Muscle layer of colon (tissue), 2 donors: ENCODE measurements around the gene PIANP.

Experiments used
- H3K27ac ChIP-seq: one replicate; pipeline ENCODE4 v1.7.0; 2013; ENCODE audit warnings: low read depth, mild to moderate bottlenecking, low read length, moderate library complexity
- H3K27me3 ChIP-seq, 2 donors: one replicate each; pipeline ENCODE4 v1.7.0; 2013; ENCODE audit warnings: low read length in 2 of 2, mild to moderate bottlenecking in 2 of 2; ENCODE audit not compliant: insufficient read depth in 2 of 2, control insufficient read depth in 1 of 2
- H3K36me3 ChIP-seq: one replicate; pipeline ENCODE4 v1.7.0; 2013; ENCODE audit warnings: mild to moderate bottlenecking, low read length; ENCODE audit not compliant: insufficient read depth
- H3K4me1 ChIP-seq: one replicate; pipeline ENCODE4 v1.7.0; 2013; ENCODE audit warnings: mild to moderate bottlenecking, low read length; ENCODE audit not compliant: insufficient read depth
- H3K4me3 ChIP-seq, 2 donors: one replicate each; pipeline ENCODE4 v1.7.0; 2013; ENCODE audit warnings: low read length in 2 of 2, low read depth in 1 of 2, mild to moderate bottlenecking in 1 of 2, moderate library complexity in 1 of 2
- H3K9ac ChIP-seq: one replicate; pipeline ENCODE4 v1.7.0; 2013; ENCODE audit warnings: low read length
- H3K9me3 ChIP-seq: one replicate; pipeline ENCODE4 v1.7.0; 2013; ENCODE audit warnings: mild to moderate bottlenecking, low read length
- donor health status: abdominal sarcoma.
- donor health status: Adenocarcinoma of cecum.

The PIANP gene

DNA sequence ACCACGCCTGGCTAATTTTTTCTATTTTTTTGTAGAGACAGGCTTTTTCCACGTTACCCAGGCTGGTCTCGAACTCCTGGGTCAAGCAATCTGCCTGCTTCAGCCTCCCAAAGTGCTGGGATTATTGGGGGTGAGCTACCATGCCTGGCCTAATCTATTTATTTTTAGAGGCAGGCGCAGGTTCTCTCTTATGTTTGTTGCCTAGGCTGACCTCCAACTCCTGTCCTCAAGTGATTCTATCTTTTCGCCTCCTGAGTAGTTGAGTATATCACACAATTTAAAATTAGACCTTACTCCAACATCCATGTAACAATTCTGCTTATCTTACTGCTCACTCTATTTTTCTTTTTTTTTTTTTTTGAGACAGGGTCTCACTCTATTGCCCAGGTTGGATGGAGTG, 46.6 kb downstream of the PIANP start:
- Histone ChIP-seq H3K36me3 (peaks cover 60% of the 10 kb centered on the region), H3K27me3 (no peaks in the 10 kb centered on the region), H3K9me3 (no peaks in the 10 kb centered on the region), H3K27ac (no peak overlapping the region), H3K9ac (no peak overlapping the region), H3K4me3 (no peak overlapping the region), H3K4me1 (no peaks in the 10 kb centered on the region)

DNA sequence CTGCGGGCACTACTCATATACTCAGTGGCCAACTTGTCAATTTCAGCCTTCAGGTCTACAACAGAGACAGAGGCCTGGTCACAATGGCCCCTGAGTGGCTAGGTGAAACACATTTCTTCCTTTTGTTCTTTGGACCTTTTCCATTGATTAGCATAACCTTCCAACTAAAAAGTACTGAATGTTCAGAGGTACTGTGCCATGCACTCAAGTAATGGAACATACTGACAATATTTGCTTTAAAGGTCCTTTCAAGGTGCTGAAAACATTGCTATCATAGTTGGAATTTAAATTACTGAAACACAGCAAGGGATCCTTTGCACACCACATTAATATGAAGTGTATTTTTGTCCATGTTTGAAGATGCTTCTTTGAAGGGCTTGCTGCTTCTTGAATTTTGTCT, 47.3 kb downstream of the PIANP start:
- Histone ChIP-seq H3K4me3 (no peak overlapping the region), H3K4me1 (no peaks in the 10 kb centered on the region), H3K27me3 (no peaks in the 10 kb centered on the region), H3K36me3 (peaks cover 57% of the 10 kb centered on the region), H3K27ac (no peak overlapping the region), H3K9me3 (no peaks in the 10 kb centered on the region), H3K9ac (no peak overlapping the region)

DNA sequence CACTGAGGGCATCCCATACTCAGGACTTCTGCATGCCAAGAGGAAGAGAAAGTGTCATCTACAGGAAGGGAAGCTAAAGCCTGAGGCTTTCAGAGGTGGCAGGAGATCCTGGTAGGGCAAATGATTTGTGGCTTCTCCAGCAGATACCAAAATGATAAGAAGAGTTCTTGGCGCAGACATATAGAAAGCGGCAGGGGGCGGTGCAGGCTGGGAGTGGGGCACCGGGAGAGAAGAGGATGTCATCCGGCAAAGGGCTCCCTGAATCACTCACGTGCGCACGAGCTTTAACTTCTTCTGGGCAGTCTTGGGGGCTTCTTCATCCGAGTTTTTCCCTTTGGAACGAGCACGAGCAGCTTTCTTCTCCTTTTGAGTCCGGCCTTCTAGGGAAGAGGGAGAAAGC, 48.2 kb downstream of the PIANP start:
- peaks cover 59% of the 10 kb centered on the region for H3K36me3 ChIP-seq
- H3K27ac ChIP-seq, result no peak overlapping the region
- no peaks in the 10 kb centered on the region for H3K27me3 ChIP-seq
- no peak overlapping the region for H3K9ac ChIP-seq
- H3K4me3 ChIP-seq, result no peak overlapping the region
- H3K9me3 ChIP-seq, result no peaks in the 10 kb centered on the region
- no peaks in the 10 kb centered on the region for H3K4me1 ChIP-seq

DNA sequence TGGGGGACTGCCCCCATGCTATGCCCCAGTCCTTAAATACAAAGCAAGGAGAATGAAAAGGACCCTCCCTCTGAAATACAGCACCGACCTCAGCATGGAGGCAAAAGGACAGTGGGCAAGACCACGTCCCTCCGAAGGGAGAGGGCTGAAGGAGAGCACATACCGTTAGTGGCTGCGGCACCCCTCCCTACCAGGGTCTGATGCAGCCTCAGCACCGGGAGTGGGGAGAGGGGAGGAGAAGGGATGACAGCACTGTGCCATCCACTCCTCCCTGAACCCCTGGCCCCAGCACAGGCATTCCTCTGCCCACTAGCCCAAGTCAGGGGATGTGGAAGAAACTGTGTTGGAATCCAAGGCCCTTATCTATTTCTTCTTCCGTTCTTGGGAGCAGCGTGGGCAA, 49.8 kb downstream of the PIANP start:
- H3K27me3 ChIP-seq, result no peaks in the 10 kb centered on the region
- H3K27ac ChIP-seq, result no peak overlapping the region
- no peak overlapping the region for H3K9ac ChIP-seq
- H3K36me3 ChIP-seq, result peaks cover 50% of the 10 kb centered on the region
- no peaks in the 10 kb centered on the region for H3K4me1 ChIP-seq
- no peaks in the 10 kb centered on the region for H3K9me3 ChIP-seq
- H3K4me3 ChIP-seq, result no peak overlapping the region

DNA sequence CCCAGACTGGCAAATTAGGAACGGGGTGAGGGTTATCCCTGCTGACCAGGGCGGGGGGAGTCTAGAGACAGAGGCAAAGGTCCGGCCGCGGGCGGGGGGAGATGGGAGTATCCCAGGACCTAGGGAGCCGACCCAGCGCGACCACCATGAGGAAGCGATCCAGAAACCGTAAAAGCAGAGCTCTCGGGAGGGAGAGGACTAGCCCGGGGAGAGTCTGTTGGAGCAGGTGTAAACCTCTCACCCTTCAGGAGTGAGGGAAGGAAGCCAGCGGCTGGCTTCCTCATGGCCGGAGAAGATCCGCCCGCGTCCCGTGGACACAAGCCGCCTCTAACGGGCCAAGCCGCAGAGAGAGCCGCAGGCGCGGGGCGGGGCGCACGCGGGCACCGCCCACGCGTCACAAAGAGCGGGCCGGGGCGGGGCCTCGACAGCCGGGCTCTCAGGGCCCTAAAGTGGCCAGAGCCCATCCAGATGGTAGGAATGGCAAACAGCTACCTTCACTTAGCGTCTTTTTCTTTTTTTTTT, 53.5 kb downstream of the PIANP start, which contains the start of gene ACRBP:
TSS of gene ACRBP (minus strand) at position 350 of the 522 bp plus-strand sequence. CDS start at position 284, 66 bp downstream.
- H3K4me3 ChIP-seq, result peak within 1 kb of the TSS; percentile 28 to 56
- peak within 1 kb of the TSS; percentile 44 for H3K9ac ChIP-seq
- H3K36me3 ChIP-seq, result peaks cover 28% of the 10 kb centered on the region
- H3K27me3 ChIP-seq, result no peaks in the 10 kb centered on the region
- H3K27ac ChIP-seq, result no peak within 1 kb of the TSS
- H3K4me1 ChIP-seq, result peaks cover 7% of the 10 kb centered on the region
- H3K9me3 ChIP-seq, result no peaks in the 10 kb centered on the region

DNA sequence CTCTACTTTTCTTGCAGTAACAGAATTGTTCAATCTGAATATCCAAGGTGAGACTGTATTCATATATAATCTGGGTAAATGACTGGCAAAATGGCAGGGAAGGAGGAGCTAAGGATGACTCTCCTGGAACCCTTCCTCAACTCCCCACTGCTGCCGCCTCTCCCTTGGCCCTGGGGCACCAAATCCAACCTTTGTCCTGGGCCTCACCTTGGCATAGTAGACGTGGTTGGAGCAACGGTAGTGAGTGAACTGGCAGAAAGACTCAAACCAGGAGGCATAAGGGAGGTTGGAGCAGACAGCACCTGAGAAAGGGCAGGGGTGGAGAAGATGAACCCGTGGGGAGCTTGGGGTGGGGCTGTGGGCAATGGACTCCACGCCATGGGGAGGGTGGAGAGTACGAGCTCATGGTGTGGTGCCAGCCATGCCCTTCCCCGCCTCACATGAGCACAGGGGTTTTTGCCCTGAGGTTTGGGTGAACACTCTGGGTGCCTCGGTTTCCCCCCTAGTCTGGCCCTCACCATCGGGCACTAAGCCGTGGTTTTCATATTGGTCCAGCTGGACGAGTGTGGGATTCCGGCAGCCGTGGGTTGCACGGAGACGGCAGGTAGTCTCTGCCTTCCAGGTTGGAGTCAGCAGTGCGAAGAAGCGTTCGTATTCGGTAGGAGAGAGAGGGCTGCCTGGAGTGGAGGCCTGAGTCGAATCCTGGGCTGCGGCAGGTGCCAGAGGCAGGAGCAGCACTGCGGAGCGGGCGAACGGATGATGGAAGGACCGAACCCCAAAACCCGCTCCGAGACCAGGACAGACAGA, 54.1 kb downstream of the PIANP start:
- H3K27me3 ChIP-seq, result no peaks in the 10 kb centered on the region
- peaks cover 24% of the 10 kb centered on the region for H3K36me3 ChIP-seq
- no peaks in the 10 kb centered on the region for H3K9me3 ChIP-seq
- peaks cover 7% of the 10 kb centered on the region for H3K4me1 ChIP-seq
- no peak overlapping the region for H3K27ac ChIP-seq
- H3K4me3 ChIP-seq, result peak overlapping the region; percentile 28 to 56
- peak overlapping the region; percentile 44 for H3K9ac ChIP-seq

DNA sequence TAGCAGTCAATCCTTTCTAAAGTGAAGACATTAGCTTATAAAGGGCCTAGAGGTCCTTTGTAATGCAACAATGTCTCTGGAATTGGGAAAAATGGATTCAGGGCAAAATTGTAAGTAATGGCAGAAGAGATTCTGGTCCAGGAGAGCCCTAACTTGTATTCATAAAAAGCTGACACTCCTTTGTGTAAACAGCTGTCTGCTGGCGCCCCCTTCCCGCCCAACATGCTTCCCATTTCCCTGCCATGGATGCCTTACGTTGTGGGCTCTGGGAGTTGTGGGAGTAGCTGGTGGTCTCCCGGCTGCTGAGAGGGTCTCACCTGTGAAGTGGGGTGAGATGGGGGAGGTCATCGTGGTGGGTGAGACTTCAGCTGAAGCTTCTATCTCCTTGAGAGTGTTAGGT, 55.7 kb downstream of the PIANP start:
- Histone ChIP-seq H3K27me3 (no peaks in the 10 kb centered on the region), H3K9ac (no peak overlapping the region), H3K27ac (peak overlapping the region; percentile 24), H3K36me3 (peaks cover 8% of the 10 kb centered on the region), H3K9me3 (no peaks in the 10 kb centered on the region), H3K4me1 (peaks cover 7% of the 10 kb centered on the region), H3K4me3 (no peak overlapping the region)

DNA sequence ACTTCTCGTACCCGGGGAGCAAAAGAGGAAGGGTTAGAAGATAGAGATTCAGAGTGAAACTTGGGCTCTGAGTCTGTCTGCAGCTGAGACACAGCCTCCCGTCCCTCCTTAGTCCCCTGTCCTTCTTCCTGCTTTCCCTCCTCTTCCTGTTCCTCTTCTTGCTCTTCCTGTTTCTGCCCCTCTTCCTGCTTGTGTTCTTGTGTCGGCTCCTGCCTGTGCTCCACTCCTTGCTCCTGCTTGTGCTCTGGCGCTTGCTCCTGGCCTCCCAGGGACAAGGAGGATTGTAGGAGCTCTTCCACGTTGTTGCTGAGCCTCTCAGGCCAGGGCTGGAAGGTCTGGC, 56.4 kb downstream of the PIANP start:
- peaks cover 7% of the 10 kb centered on the region for H3K4me1 ChIP-seq
- no peaks in the 10 kb centered on the region for H3K27me3 ChIP-seq
- peak overlapping the region; percentile 24 for H3K27ac ChIP-seq
- no peak overlapping the region for H3K9ac ChIP-seq
- peaks cover 6% of the 10 kb centered on the region for H3K36me3 ChIP-seq
- H3K4me3 ChIP-seq, result no peak overlapping the region
- H3K9me3 ChIP-seq, result no peaks in the 10 kb centered on the region
